ENCODE measurements around the gene METTL23.
"Not testable (repeated sequence)": the region's sequence is repeated elsewhere in the genome, so short reads cannot be mapped to it uniquely, and the experiment has no call there.

The METTL23 gene

GRCh38 chr17:76714336-76714735 is 12.3 kb upstream of the METTL23 start:
- no peak for DNase-seq

GRCh38 chr17:76714822-76715495 is 11.7 kb upstream of the METTL23 start:
- DNase-seq, result peak; percentile 73

GRCh38 chr17:76715496-76715830 is 11.2 kb upstream of the METTL23 start:
- DNase-seq, result no peak

- peak; percentile 58 for DNase-seq
Observed at GRCh38 chr17:76716146-76716838, 10.3 kb upstream of the METTL23 start.

GRCh38 chr17:76716839-76717215 is 9.8 kb upstream of the METTL23 start:
- no peak for DNase-seq

GRCh38 chr17:76718516-76718915 is 8.1 kb upstream of the METTL23 start:
- DNase-seq, result no peak

- DNase-seq, result no peak
Observed at GRCh38 chr17:76720211-76720610, 6.4 kb upstream of the METTL23 start.

- DNase-seq, result no peak
Observed at GRCh38 chr17:76720941-76721340, 5.7 kb upstream of the METTL23 start.

- no peak for DNase-seq
Observed at GRCh38 chr17:76721463-76721862, 5.2 kb upstream of the METTL23 start.

- no peak for DNase-seq
Observed at GRCh38 chr17:76722279-76722678, 4.4 kb upstream of the METTL23 start.

- not testable (repeated sequence) for DNase-seq
Observed at GRCh38 chr17:76722977-76723376, 3.7 kb upstream of the METTL23 start.

- no peak for DNase-seq
Observed at GRCh38 chr17:76723812-76724211, 2.8 kb upstream of the METTL23 start.

- peak; percentile 79 for DNase-seq
Observed at GRCh38 chr17:76725580-76726230, 934 bp upstream of the METTL23 start.

- DNase-seq, result peak; percentile 98
Observed at GRCh38 chr17:76726231-76726775, 336 bp upstream of the METTL23 start, which contains the start of gene JMJD6. Gene JMJD6, minus strand, starts transcription at chr17:76726606. Its CDS starts 131 bp downstream, at chr17:76726475.

GRCh38 chr17:76727745-76728456 is 1.3 kb downstream of the METTL23 start:
- DNase-seq, result peak; percentile 41

- DNase-seq, result not testable (repeated sequence)
Observed at GRCh38 chr17:76731800-76732733, 5.4 kb downstream of the METTL23 start.

GRCh38 chr17:76732734-76733617 is 6.3 kb downstream of the METTL23 start:
- no peak for DNase-seq

GRCh38 chr17:76733618-76733957 is 6.9 kb downstream of the METTL23 start:
- DNase-seq, result no peak

GRCh38 chr17:76734080-76734840 is 7.6 kb downstream of the METTL23 start:
- peak; percentile 47 for DNase-seq

- DNase-seq, result peak; percentile 69
Observed at GRCh38 chr17:76735006-76735405, 8.4 kb downstream of the METTL23 start.
